HepG2 (cell line): ENCODE data around the gene TMEM41B. TPM values are rescaled to one million over a fixed set of nuclear protein-coding genes. Genes with fewer than 3 reads are reported as not detected.

Source experiments
- ATAC-seq: fragments of 200-7000 bp; cut with Tn5 transposase; 3 replicates; pipeline ENCODE4 v1.9.1; 2020; ENCODE audit warnings: mild to moderate bottlenecking, moderate library complexity
- BruUV-seq: library from RNA; stranded (reverse); fragments of 400-500 nt; replicated peaks from 2 replicates; lab custom pipeline; 2021; lab: Mats Ljungman, UMichigan
- CTCF ChIA-PET: fragments of 300-600 bp; formaldehyde crosslinking; extraction: SDS; loops from one replicate; lab custom pipeline; 2021; ENCODE audit warnings: low total read pairs, inconsistent platforms, low intra/inter-chr PET ratio; lab: Yijun Ruan, JAX
- POLR2A ChIA-PET: fragments of 350-600 bp; sonication (Branson Sonifier 250); formaldehyde crosslinking; loops from one replicate; lab custom pipeline; 2020; ENCODE audit warnings: antibody characterized with exemption, inconsistent platforms; lab: Yijun Ruan, JAX
- DNase-seq: peaks from one replicate; pipeline ENCODE4 v3.0.0-alpha.2; 2015; ENCODE audit warnings: low spot score
- FAIRE-seq: peaks from 3 replicates; lab custom pipeline; 2011; peaks lifted over from hg19 to GRCh38; lab: Jason Lieb, UNC
- H2AFZ ChIP-seq: one replicate; pipeline ENCODE4 v1.6.1; 2011; ENCODE audit warnings: low read length, inconsistent platforms
- H3K27ac ChIP-seq: fragments of 300-600 bp; 3 replicates; pipeline ENCODE4 v1.8.0; 2011; ENCODE audit warnings: mixed run types, mild to moderate bottlenecking, mixed read lengths, low read length, inconsistent platforms; ENCODE audit not compliant: insufficient read depth; ENCODE audit errors: extremely low read length
- H3K27me3 ChIP-seq, 2 experiments: fragments of 200-600 bp in 1 of 2; 2 replicates in 1 of 2; 3 replicates in 1 of 2; pipeline versions ENCODE4 v1.6.0 to v1.8.0; 2011; ENCODE audit warnings: low read length in 2 of 2, mild to moderate bottlenecking in 2 of 2, moderate library complexity in 2 of 2, inconsistent platforms in 1 of 2; ENCODE audit not compliant: insufficient read depth in 2 of 2, control insufficient read depth in 1 of 2
- H3K36me3 ChIP-seq, 2 experiments: fragments of 200-600 bp in 1 of 2; replicated peaks in 1 of 2; 2 replicates in 1 of 2; 3 replicates in 1 of 2; pipeline versions ENCODE4 v1.5.1 to v1.8.0; 2011; ENCODE audit warnings: low read length in 2 of 2, inconsistent platforms in 1 of 2; ENCODE audit not compliant: insufficient read depth in 2 of 2, control insufficient read depth in 1 of 2
- H3K4me1 ChIP-seq: 2 replicates; pipeline ENCODE4 v1.5.1; 2012; ENCODE audit warnings: low read length, inconsistent platforms; ENCODE audit not compliant: insufficient read depth
- H3K4me2 ChIP-seq: 2 replicates; pipeline ENCODE4 v1.6.0; 2011; ENCODE audit warnings: low read depth, low read length, inconsistent platforms
- H3K4me3 ChIP-seq, 3 experiments: fragments of 200-600 bp in 1 of 3; sonication (generic), shearing (Covaris generic) in 1 of 3; replicated peaks in 1 of 3; 2 replicates each; pipeline ENCODE4 v1.5.1; 2011 to 2016; ENCODE audit warnings: low read length in 3 of 3, inconsistent platforms in 2 of 3, low read depth in 2 of 3, mild to moderate bottlenecking in 2 of 3, control low read depth in 1 of 3, mixed read lengths in 1 of 3; ENCODE audit not compliant: insufficient read depth in 1 of 3
- H3K79me2 ChIP-seq: one replicate; pipeline ENCODE4 v1.6.1; 2011; ENCODE audit warnings: low read length, inconsistent platforms; ENCODE audit not compliant: insufficient read depth
- H3K9ac ChIP-seq: 2 replicates; pipeline ENCODE4 v1.6.0; 2011; ENCODE audit warnings: mild to moderate bottlenecking, low read depth, low read length, inconsistent platforms; ENCODE audit not compliant: insufficient read depth
- H3K9me3 ChIP-seq: 2 replicates; pipeline ENCODE4 v1.5.1; 2012; ENCODE audit warnings: mild to moderate bottlenecking, low read length
- H4K20me1 ChIP-seq: 2 replicates; pipeline ENCODE4 v1.6.0; 2011; ENCODE audit warnings: inconsistent platforms, mild to moderate bottlenecking, low read length, moderate library complexity; ENCODE audit not compliant: insufficient read depth
- KDM3A ChIP-seq: IDR thresholded peaks from 2 replicates; pipeline ENCODE4 v1.6.1; 2018; ENCODE audit warnings: low read depth, missing compliant biosample characterization
- RAD51 ChIP-seq: fragments of 450-650 bp; IDR thresholded peaks from 2 replicates; pipeline ENCODE4 v1.6.1; 2016; ENCODE audit warnings: borderline replicate concordance
- ZBTB40 ChIP-seq, 2 experiments: fragments of 450-650 bp in 1 of 2; sonication (generic) in 1 of 2; formaldehyde crosslinking in 1 of 2; IDR thresholded peaks; 2 replicates each; pipeline versions ENCODE4 v1.6.1 to v1.8.0; 2016 to 2022; ENCODE audit warnings: antibody characterized with exemption in 1 of 2, mild to moderate bottlenecking in 1 of 2, missing genetic modification reagents in 1 of 2
- ZFX ChIP-seq: sonication (generic); formaldehyde crosslinking; IDR thresholded peaks from 2 replicates; pipeline ENCODE4 v1.4.0; 2020; ENCODE audit warnings: mild to moderate bottlenecking, low read depth, missing genetic modification reagents, moderate library complexity
- ZNF280D ChIP-seq: sonication (generic); formaldehyde crosslinking; IDR thresholded peaks from 2 replicates; pipeline ENCODE4 v1.5.1; 2020; ENCODE audit warnings: mild to moderate bottlenecking, missing genetic modification reagents
- ZNF432 ChIP-seq: sonication (generic); formaldehyde crosslinking; IDR thresholded peaks from 2 replicates; pipeline ENCODE4 v1.5.0; 2020; ENCODE audit warnings: missing genetic modification reagents, mild to moderate bottlenecking, borderline replicate concordance
- WGBS: methylation state at CpG from one replicate; pipeline ENCODE4 v1.1.6; 2017; ENCODE audit warnings: low lambda C conversion rate; 5-methylcytosine and 5-hydroxymethylcytosine counted together
- in situ Hi-C: cut with HindIII; loops from 2 replicates; pipeline ENCODE4 v1.10.0; 2017; ENCODE audit warnings: low pct_unique_long_range_greater_than_20kb; ENCODE audit not compliant: extremely low pct_ligation_motif_present
- intact Hi-C: fragments of 100-400 bp; cut with micrococcal nuclease; formaldehyde crosslinking; loops from one replicate; pipeline ENCODE4 v1.10.0; 2022; ENCODE audit not compliant: unreplicated experiment
- polyA plus RNA-seq, 8 experiments: library from polyadenylated mRNA; depleted of rRNA in 3 of 8; stranded (reverse) in 7 of 8; unstranded in 1 of 8; fragments of >200 nt; fragmentation: Illumina TruSeq in 4 of 8; extraction: Trizol in 4 of 8; gene quantifications; 2 replicates each; pipeline versions ENCODE4 v1.2.1 to v1.2.3, GENCODE V29; 2011 to 2016; ENCODE audit warnings: low read depth in 4 of 8, missing spikeins in 1 of 8, mixed read lengths in 1 of 8; ENCODE audit not compliant: insufficient read depth in 1 of 8
- total RNA-seq, 5 experiments: library from RNA; depleted of rRNA; stranded (reverse); fragments of >200 nt; fragmentation: Illumina TruSeq; extraction: Trizol; gene quantifications; 2 replicates each; pipeline ENCODE4 v1.2.3, GENCODE V29; 2016; ENCODE audit warnings: low read depth in 1 of 5

Gene TMEM41B
- total and polyA plus RNA-seq, 2 of the 13 experiments (the other 11 are each of a cell fraction or from before 2014, with no cell fraction given): 36.8 to 48.1 TPM

- CTCF ChIA-PET: no interaction called here
- peak; percentile 87 for TF ChIP-seq ZBTB40 (IDR thresholded peaks at IDR 0.05)
- TF ChIP-seq ZBTB40 (CRISPR knock-in tag; IDR thresholded peaks at IDR 0.05): no peak; the same call in 1 of the 2 replicates
- no peak for TF ChIP-seq ZFX
- no peak for TF ChIP-seq RAD51
- no peak for TF ChIP-seq ZNF432 (CRISPR knock-in tag)
- no peak for TF ChIP-seq ZNF280D
- TF ChIP-seq KDM3A (CRISPR knock-in tag): no peak
- BruUV-seq: no TSS peak
Measured at GRCh38 chr11:9310485-9311090, 3.8 kb downstream of the TMEM41B start.

More at GRCh38 chr11:9310485-9311090, 3.8 kb downstream of the TMEM41B start:
- Histone ChIP-seq H3K36me3 (0 out of 5 replicates have a peak, but pooled peaks cover 0 to 3% of the 10 kb centered on the region in 2 experiments), H2AFZ (no peak overlapping the region), H3K27me3 (no peaks in the 10 kb centered on the region; a peak in 1 of 5 replicates), H3K9ac (no peak overlapping the region), H3K4me3 (no peak overlapping the region), H3K4me1 (peaks cover 30% of the 10 kb centered on the region), H3K9me3 (no peaks in the 10 kb centered on the region), H3K4me2 (peak overlapping the region; percentile 63; the same call in 1 of the 2 replicates), H3K79me2 (peaks cover 79% of the 10 kb centered on the region), H3K27ac (no peak overlapping the region), H4K20me1 (peaks cover 20% of the 10 kb centered on the region)
- in situ Hi-C loops (no loop called here), intact Hi-C loops (loop anchor here (5.0 kb wide), 1 partner anchor 43 kb away; the partner anchor contains the start of gene DENND5A)
- POLR2A ChIA-PET: interaction anchor here (2.4 kb wide), 1 partner anchor 150 kb away, joined by 10 read pairs; the partner anchor contains the start of gene ZNF143
- 91% methylated on average over 3 of the region's 3 CpGs for WGBS
- FAIRE-seq: no peak
- no peak for ATAC-seq
- DNase-seq: no peak
